HUES64 (cell line): ENCODE data around the gene ARFRP1.
"Not testable (repeated sequence)": the region's sequence is repeated elsewhere in the genome, so short reads cannot be mapped to it uniquely, and the experiment has no call there.

Experiments used
- H3K27ac ChIP-seq: 2 replicates; pipeline ENCODE4 v1.7.0; 2013; ENCODE audit warnings: low read depth, low read length, inconsistent platforms
- H3K27me3 ChIP-seq: 2 replicates; pipeline ENCODE4 v1.6.1; 2013; ENCODE audit warnings: mild to moderate bottlenecking, low read length; ENCODE audit not compliant: insufficient read depth
- H3K36me3 ChIP-seq: 2 replicates; pipeline ENCODE4 v1.6.1; 2013; ENCODE audit warnings: mild to moderate bottlenecking, low read length; ENCODE audit not compliant: insufficient read depth
- H3K4me1 ChIP-seq: 2 replicates; pipeline ENCODE4 v1.6.1; 2013; ENCODE audit warnings: mild to moderate bottlenecking, low read length, moderate library complexity; ENCODE audit not compliant: insufficient read depth
- H3K4me3 ChIP-seq: 2 replicates; pipeline ENCODE4 v1.5.1; 2013; ENCODE audit warnings: mild to moderate bottlenecking, low read length, moderate library complexity
- H3K9ac ChIP-seq: 2 replicates; pipeline ENCODE4 v1.6.1; 2013; ENCODE audit warnings: mild to moderate bottlenecking, low read depth, low read length
- H3K9me3 ChIP-seq: 2 replicates; pipeline ENCODE4 v1.6.1; 2013; ENCODE audit warnings: low read depth, low read length; ENCODE audit not compliant: insufficient read depth
- WGBS: fragments of 150-250, 120-280 bp; methylation state at CpG from one replicate; pipeline ENCODE4 v1.1.7; 2013; ENCODE audit warnings: missing lambda C conversion rate; 5-methylcytosine and 5-hydroxymethylcytosine counted together

The ARFRP1 gene

DNA sequence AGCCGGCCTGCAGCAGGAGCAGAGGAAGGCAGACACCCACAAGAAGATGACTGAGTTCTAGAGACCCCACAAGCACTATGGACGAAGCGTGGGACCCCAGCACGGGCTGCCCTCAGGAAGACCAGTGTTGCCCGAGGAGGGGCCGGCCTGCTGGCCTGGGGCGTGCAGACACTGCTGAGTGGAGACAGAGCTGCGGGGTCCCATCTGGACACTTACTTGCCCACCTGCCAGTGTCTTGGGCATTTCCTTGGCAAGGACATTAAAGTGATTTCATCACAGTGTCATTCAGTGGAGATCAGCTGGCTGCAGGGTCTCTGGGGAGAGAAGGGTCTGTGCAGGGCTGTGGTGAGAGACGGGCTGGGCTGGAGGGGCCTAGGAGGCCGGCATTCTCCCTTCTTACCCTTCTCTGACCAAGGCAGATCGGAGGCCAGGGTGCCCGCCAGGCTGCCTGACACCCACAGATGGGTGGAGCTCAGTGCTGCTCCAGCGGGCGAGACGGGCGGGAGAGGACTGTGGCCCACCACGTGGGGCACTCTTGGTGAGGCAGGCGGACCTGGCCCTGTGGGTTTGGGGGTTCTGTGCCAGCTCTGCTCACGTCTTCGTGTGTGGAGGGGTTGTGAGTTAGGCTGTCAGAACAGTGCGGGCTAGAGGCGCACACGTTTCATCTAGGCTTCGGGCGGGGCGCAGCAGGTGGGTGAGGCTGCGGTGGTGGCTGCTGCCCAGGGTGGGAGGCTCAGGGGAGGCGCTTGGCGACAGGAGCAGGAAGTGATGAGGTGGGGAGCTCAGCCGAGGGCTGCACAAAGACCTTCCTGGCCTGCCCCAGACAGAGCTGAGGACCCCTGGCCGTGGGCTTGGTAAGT lies 28.3 kb upstream of the ARFRP1 start, which contains the start of gene LIME1:
Gene LIME1 (plus strand): TSS at position 806 of the 860 bp plus-strand sequence. CDS start 886 bp downstream, outside the sequence.
- H3K27ac ChIP-seq, result no peak within 1 kb of the TSS
- H3K27me3 ChIP-seq, result peaks cover 13% of the 10 kb centered on the region
- H3K9ac ChIP-seq, result peak within 1 kb of the TSS; percentile 58
- H3K36me3 ChIP-seq, result peaks cover 29% of the 10 kb centered on the region
- H3K4me1 ChIP-seq, result peaks cover 14% of the 10 kb centered on the region
- peak within 1 kb of the TSS; percentile 42 for H3K4me3 ChIP-seq
- no peaks in the 10 kb centered on the region for H3K9me3 ChIP-seq
- WGBS, result 93% methylated on average over 31 of the region's 31 CpGs

DNA sequence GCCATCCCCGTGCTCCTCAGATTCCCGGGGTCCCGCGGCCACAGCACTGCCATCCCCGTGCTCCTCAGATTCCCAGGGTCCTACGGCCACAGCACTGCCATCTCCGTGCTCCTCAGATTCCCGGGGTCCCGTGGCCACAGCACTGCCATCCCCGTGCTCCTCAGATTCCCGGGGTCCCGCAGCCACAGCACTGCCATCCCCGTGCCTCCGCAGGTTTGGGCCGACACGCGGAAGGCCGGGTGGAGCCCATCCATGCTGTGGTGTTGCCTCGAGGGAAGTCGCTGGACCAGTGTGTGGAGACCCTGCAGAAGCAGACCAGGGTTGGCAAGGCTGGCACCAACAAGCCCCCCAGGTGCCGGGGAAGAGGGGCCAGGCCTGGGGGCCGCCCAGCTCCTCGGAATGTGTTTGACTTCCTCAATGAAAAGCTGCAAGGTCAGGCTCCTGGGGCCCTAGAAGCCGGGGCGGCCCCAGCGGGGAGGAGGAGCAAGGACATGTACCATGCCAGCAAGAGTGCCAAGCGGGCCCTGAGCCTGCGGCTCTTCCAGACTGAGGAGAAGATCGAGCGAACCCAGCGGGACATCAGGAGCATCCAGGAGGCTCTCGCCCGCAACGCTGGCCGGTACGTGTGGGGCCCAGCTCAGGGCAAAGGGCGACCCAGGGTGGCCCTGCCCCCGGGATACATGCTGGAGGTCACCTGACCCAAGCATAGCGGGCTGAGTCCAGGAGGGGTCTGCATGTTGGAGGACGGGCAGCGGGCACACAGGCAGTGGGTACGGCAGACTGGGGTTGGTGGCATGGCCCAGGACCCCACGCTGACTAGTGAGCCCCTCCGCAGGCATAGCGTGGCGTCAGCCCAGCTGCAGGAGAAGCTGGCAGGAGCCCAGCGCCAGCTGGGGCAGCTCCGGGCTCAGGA lies 27.4 kb upstream of the ARFRP1 start:
- peaks cover 13% of the 10 kb centered on the region for H3K27me3 ChIP-seq
- no peaks in the 10 kb centered on the region for H3K9me3 ChIP-seq
- H3K36me3 ChIP-seq, result peaks cover 30% of the 10 kb centered on the region
- H3K4me3 ChIP-seq, result no peak overlapping the region
- no peak overlapping the region for H3K27ac ChIP-seq
- WGBS, result 95% methylated on average over 48 of the region's 48 CpGs
- H3K9ac ChIP-seq, result no peak overlapping the region
- peaks cover 11% of the 10 kb centered on the region for H3K4me1 ChIP-seq

DNA sequence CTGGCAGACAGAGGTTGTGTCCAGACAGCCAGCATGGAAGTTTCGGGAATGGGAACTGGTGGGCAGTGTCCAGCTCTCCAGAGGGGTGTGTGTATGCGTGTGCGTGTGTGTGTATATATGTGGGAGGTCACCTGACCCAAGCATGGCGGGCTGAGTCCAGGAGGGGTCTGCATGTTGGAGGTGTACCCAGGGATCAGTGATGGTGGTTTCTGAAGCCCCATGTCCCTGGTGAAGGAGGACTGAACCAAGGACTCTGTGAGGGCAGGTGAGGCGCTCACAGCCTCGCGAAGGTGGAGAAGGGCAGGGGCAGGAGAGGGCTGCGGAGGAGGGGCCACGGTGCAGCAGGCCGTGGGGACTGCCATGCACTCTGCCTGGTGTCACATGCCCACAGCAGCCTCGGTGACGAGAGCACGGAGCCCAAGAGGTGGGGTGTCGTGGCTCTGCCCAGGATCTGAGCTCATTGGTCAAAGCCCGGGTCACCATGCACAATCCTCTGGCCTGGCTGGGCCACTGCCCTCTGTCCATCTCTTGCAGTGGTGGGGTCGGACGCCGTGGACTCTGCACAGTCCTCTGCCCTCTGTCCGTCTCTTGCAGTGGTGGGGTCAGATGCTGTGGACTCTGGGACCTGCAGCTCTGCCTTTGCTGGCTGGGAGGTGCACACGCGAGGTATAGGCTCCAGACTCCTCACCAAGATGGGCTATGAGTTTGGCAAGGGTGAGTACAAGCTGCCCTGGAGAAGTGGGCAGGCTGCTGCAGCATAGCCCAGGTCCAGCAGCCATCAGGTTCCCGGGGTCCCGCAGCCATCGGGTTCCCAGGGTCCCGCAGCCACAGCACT lies 26.6 kb upstream of the ARFRP1 start:
- no peak overlapping the region for H3K27ac ChIP-seq

DNA sequence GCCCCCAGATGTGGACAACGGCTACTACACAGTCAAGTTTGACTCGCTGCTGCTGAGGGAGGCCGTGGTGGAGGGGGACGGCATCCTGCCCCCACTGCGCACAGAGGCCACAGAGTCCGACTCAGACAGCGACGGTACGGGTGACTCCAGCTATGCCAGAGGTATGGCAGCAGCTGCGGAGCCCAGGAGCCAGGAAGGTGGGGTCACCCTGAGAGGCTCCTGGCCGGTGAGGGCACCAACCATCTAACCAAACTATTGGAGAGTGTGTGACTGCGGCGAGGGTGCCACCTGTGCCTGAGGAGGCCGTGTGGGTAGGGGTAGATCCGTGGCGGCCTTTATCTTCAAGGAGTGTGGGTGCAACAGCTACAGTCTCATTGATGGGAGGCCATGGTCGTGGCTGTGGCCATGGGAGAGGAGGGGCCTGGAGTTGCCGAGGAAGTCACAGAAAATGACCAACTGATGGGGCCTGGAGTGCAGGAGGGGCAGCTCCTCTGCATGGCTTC lies 25.9 kb upstream of the ARFRP1 start:
- H3K9ac ChIP-seq, result no peak overlapping the region
- 97% methylated on average over 18 of the region's 18 CpGs for WGBS
- no peaks in the 10 kb centered on the region for H3K9me3 ChIP-seq
- no peak overlapping the region for H3K27ac ChIP-seq
- peaks cover 10% of the 10 kb centered on the region for H3K4me1 ChIP-seq
- no peak overlapping the region for H3K4me3 ChIP-seq
- peaks cover 12% of the 10 kb centered on the region for H3K27me3 ChIP-seq
- H3K36me3 ChIP-seq, result peaks cover 36% of the 10 kb centered on the region

More for the DNA sequence above, 26.6 kb upstream of the ARFRP1 start:
- peaks cover 13% of the 10 kb centered on the region for H3K27me3 ChIP-seq
- no peak overlapping the region for H3K9ac ChIP-seq
- peaks cover 11% of the 10 kb centered on the region for H3K4me1 ChIP-seq
- no peaks in the 10 kb centered on the region for H3K9me3 ChIP-seq
- H3K4me3 ChIP-seq, result no peak overlapping the region
- WGBS, result 93% methylated on average over 25 of the region's 25 CpGs
- peaks cover 36% of the 10 kb centered on the region for H3K36me3 ChIP-seq

DNA sequence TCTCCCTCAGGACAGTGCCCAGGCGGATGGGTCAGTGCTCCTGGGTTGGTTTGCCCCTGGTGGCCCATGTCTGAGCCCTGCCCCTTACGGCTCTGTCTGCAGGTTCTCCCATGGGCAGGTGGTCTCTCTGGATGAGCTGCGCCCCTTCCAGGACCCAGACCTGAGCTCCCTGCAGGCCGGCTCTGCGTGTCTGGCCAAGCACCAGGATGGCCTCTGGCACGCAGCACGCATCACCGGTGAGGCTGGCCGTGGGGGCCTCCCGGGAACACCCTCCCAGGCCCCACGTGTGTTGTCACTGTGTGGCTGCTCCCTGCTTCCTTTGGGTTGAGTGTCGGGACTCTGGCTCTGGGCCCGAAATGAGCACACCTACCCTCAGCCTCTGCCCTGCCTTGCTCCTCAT lies 25.3 kb upstream of the ARFRP1 start:
- Histone ChIP-seq H3K9me3 (no peaks in the 10 kb centered on the region), H3K27ac (no peak overlapping the region), H3K4me3 (no peak overlapping the region), H3K27me3 (peaks cover 7% of the 10 kb centered on the region), H3K4me1 (peaks cover 5% of the 10 kb centered on the region; the same call in 1 of the 2 replicates), H3K36me3 (peaks cover 36% of the 10 kb centered on the region), H3K9ac (no peak overlapping the region)
- WGBS, result 97% methylated on average over 13 of the region's 13 CpGs

DNA sequence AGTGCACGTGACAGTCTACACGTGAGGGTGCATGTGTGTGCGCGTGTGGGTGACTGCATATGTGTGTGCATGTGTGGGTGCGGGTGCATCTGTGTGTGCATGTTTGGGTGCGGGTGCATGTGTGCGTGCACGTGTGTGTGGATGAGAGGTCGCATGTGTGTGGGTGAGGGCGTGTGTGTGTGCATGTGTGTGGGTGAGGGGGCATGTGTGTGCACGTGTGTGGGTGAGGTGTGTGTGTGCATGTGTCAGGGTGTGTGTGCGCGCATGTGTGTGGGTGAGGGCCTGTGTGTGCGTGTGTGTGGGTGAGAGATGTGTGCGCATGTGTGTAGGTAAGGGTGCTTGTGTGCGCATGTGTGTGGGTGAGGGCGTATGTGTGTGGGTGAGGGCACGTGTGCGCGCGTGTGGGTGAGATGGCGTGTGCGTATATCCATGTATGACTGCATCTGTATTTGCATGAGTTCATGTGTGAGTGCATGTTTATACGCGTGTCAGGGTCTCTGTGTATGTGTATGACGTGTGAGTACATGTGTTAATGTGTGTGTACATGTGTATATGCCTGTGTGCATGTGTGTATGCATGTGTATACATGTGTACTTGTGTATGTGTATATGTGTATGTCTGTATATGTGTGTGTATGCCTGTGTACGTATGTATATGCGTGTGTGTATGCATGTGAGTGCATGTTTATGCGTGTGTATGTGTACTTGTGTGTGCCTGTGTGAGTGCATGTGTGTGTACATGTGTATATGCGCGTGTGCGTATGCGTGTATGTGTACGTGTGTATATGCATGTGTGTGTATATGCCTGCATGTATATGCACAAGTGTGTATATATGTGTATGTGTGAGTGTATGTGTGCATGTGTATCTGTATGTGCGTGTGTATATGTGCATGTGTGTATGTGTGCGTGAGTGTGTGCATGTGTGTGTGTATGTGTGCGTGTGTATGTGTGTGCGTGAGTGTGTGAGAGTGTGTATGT lies 24.6 kb upstream of the ARFRP1 start:
- Histone ChIP-seq H3K27me3 (peaks cover 5% of the 10 kb centered on the region), H3K9ac (no peak overlapping the region), H3K27ac (no peak overlapping the region), H3K4me1 (peaks cover 5% of the 10 kb centered on the region; the same call in 1 of the 2 replicates), H3K9me3 (no peaks in the 10 kb centered on the region), H3K4me3 (no peak overlapping the region), H3K36me3 (peaks cover 36% of the 10 kb centered on the region)
- 87% methylated on average over 38 of the region's 38 CpGs for WGBS

DNA sequence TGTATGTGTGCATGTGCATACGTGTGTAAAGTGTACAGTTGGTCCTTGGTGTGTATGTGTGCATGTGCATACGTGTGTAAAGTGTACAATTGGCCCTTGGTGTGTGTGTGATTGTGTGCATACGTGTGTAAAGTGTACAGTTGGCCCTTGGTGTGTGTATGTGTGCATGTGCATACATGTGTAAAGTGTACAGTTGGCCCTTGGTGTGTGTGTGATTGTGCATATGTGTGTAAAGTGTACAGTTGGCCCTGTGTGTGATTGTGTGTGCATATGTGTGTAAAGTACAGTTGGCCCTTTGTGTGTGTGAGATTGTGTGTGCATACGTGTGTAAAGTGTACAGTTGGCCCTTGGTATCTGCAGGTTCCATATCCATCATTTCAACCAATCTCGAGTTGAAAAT lies 23.6 kb upstream of the ARFRP1 start:
- no peak overlapping the region for H3K4me3 ChIP-seq
- no peaks in the 10 kb centered on the region for H3K9me3 ChIP-seq
- H3K36me3 ChIP-seq, result peaks cover 34% of the 10 kb centered on the region
- H3K9ac ChIP-seq, result no peak overlapping the region
- no peaks in the 10 kb centered on the region for H3K27me3 ChIP-seq
- 89% methylated on average over 4 of the region's 5 CpGs for WGBS
- H3K27ac ChIP-seq, result no peak overlapping the region
- no peaks in the 10 kb centered on the region for H3K4me1 ChIP-seq

DNA sequence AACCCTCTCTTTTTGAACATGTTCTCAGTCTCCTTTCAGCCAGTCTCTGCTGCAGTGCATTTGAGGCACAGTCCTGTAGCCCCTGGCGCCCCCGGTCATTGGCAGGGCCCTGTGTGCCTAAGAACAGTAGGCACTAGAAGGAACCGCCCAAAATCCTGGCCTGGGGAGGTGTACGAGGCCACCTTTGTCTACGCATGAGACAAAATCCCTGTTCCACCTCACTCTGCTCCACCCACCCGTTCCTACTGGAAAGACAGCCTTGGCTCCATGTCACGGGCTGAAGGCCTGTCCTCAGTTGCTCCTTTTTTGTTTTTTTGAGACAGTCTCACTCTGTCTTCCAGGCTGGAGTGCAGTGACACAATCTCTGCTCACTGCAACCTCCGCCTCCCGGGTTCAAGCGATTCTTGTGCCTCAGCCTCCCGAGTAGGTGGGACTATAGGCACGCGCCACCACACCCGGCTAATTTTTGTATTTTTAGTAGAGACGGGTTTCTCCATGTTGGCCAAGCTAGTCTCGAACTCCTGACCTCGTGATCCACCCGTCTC lies 22.5 kb upstream of the ARFRP1 start:
- H3K9ac ChIP-seq, result not testable (repeated sequence)
- 95% methylated on average over 18 of the region's 18 CpGs for WGBS

DNA sequence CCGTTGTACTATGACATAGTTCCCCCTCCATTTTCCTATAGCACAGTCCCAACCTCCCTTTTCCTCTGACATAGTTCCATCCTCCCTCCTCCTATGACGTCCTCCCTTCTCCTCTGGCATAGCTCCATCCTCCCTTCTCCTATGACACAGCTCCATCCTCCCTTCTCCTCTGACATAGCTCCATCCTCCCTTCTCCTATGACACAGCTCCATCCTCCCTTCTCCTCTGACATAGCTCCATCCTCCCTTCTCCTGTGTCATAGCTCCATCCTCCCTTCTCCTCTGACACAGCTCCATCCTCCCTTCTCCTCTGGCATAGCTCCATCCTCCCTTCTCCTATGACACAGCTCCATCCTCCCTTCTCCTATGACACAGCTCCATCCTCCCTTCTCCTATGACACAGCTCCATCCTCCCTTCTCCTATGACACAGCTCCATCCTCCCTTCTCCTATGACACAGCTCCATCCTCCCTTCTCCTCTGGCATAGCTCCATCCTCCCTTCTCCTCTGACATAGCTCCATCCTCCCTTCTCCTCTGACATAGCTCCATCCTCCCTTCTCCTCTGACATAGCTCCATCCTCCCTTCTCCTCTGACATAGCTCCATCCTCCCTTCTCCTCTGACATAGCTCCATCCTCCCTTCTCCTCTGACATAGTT lies 15.3 kb upstream of the ARFRP1 start:
- peaks cover 25% of the 10 kb centered on the region for H3K36me3 ChIP-seq
- not testable (repeated sequence) for H3K4me1 ChIP-seq, H3K27ac ChIP-seq, H3K9me3 ChIP-seq, H3K27me3 ChIP-seq, H3K9ac ChIP-seq, H3K4me3 ChIP-seq
- WGBS, result 90% methylated on average over 2 of the region's 2 CpGs

More for the DNA sequence above, 22.5 kb upstream of the ARFRP1 start:
- H3K9me3 ChIP-seq, H3K27ac ChIP-seq, H3K4me3 ChIP-seq, H3K27me3 ChIP-seq, H3K4me1 ChIP-seq: not testable (repeated sequence)
- peaks cover 29% of the 10 kb centered on the region for H3K36me3 ChIP-seq
